Activated CD8-positive, alpha-beta memory T cell treated with anti-CD3 and anti-CD28 coated beads, Interleukin-2, amount 50 U/mL, for 1 hour (primary cell): ENCODE results near the gene CST3.
"Not testable (repeated sequence)": the region's sequence is repeated elsewhere in the genome, so short reads cannot be mapped to it uniquely, and the experiment has no call there.

Experiments used
- DNase-seq: peaks from one replicate; pipeline ENCODE4 v3.0.0-alpha.2; 2020; ENCODE audit errors: extremely low read depth

Gene CST3

GRCh38 chr20:23628402-23629016 lies 9.2 kb downstream of the CST3 start:
- no peak for DNase-seq

- DNase-seq: no peak
Measured at GRCh38 chr20:23627501-23627900, 10.3 kb downstream of the CST3 start.

GRCh38 chr20:23626040-23626620 lies 11.6 kb downstream of the CST3 start:
- no peak for DNase-seq

GRCh38 chr20:23625236-23625964 lies 12.4 kb downstream of the CST3 start:
- no peak for DNase-seq

- no peak for DNase-seq
Measured at GRCh38 chr20:23624324-23624691, 13.4 kb downstream of the CST3 start.

GRCh38 chr20:23623666-23624323 lies 14.0 kb downstream of the CST3 start:
- DNase-seq: no peak

GRCh38 chr20:23622839-23623343 lies 14.9 kb downstream of the CST3 start:
- DNase-seq: no peak

GRCh38 chr20:23622401-23622800 lies 15.4 kb downstream of the CST3 start:
- DNase-seq: not testable (repeated sequence)

GRCh38 chr20:23620670-23621386 lies 16.9 kb downstream of the CST3 start:
- not testable (repeated sequence) for DNase-seq

GRCh38 chr20:23614163-23614562 lies 23.6 kb downstream of the CST3 start:
- no peak for DNase-seq

- DNase-seq: no peak
Measured at GRCh38 chr20:23613676-23614075, 24.1 kb downstream of the CST3 start.

- DNase-seq: no peak
Measured at GRCh38 chr20:23612396-23612795, 25.4 kb downstream of the CST3 start.

GRCh38 chr20:23609486-23610109 lies 28.2 kb downstream of the CST3 start:
- no peak for DNase-seq

GRCh38 chr20:23608251-23608846 lies 29.4 kb downstream of the CST3 start:
- DNase-seq: no peak

GRCh38 chr20:23607497-23608245 lies 30.1 kb downstream of the CST3 start:
- no peak for DNase-seq

GRCh38 chr20:23606652-23607049 lies 31.1 kb downstream of the CST3 start:
- no peak for DNase-seq

- DNase-seq: no peak
Measured at GRCh38 chr20:23605867-23606651, 31.7 kb downstream of the CST3 start, which contains the start of gene CST9. Gene CST9, minus strand, starts transcription at chr20:23605917. Its CDS starts 53 bp downstream, at chr20:23605864.

GRCh38 chr20:23604306-23604705 lies 33.4 kb downstream of the CST3 start:
- DNase-seq: no peak

GRCh38 chr20:23603321-23603720 lies 34.4 kb downstream of the CST3 start:
- DNase-seq: no peak
